ENCODE data around the gene EHD4.

- TF ChIP-seq, protein P1, sequence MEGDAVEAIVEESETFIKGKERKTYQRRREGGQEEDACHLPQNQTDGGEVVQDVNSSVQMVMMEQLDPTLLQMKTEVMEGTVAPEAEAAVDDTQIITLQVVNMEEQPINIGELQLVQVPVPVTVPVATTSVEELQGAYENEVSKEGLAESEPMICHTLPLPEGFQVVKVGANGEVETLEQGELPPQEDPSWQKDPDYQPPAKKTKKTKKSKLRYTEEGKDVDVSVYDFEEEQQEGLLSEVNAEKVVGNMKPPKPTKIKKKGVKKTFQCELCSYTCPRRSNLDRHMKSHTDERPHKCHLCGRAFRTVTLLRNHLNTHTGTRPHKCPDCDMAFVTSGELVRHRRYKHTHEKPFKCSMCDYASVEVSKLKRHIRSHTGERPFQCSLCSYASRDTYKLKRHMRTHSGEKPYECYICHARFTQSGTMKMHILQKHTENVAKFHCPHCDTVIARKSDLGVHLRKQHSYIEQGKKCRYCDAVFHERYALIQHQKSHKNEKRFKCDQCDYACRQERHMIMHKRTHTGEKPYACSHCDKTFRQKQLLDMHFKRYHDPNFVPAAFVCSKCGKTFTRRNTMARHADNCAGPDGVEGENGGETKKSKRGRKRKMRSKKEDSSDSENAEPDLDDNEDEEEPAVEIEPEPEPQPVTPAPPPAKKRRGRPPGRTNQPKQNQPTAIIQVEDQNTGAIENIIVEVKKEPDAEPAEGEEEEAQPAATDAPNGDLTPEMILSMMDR (IDR thresholded peaks at IDR 0.05; ENCODE audit: poor library complexity), result no peak
- no peak for TF ChIP-seq EZH2 (IDR thresholded peaks at IDR 0.05; ENCODE audit: borderline replicate concordance)
Measured at GRCh38 chr15:41906608-41907007, 65.7 kb downstream of the EHD4 start.

Data from hepatocyte (in vitro differentiated cells).